GM12873 (cell line): ENCODE data around the gene PEG3.

Experiments used
- CTCF ChIP-seq: IDR thresholded peaks from 2 replicates; pipeline ENCODE4 v1.5.1; 2012; ENCODE audit warnings: low read depth, mild to moderate bottlenecking, moderate library complexity, low read length, control low read depth; ENCODE audit not compliant: insufficient read depth; ENCODE audit errors: missing control alignments

The PEG3 gene

GRCh38 chr19:56837492-56838023 is 3.0 kb downstream of the PEG3 start:
- TF ChIP-seq CTCF: peak; percentile 24

- TF ChIP-seq CTCF: no peak
Observed at GRCh38 chr19:56837004-56837403, 3.5 kb downstream of the PEG3 start.

GRCh38 chr19:56836059-56836458 is 4.5 kb downstream of the PEG3 start:
- TF ChIP-seq CTCF: no peak

GRCh38 chr19:56835401-56835800 is 5.1 kb downstream of the PEG3 start:
- TF ChIP-seq CTCF: no peak

- no peak for TF ChIP-seq CTCF
Observed at GRCh38 chr19:56834564-56835375, 5.8 kb downstream of the PEG3 start.

- TF ChIP-seq CTCF: no peak
Observed at GRCh38 chr19:56832352-56832928, 8.1 kb downstream of the PEG3 start.

GRCh38 chr19:56831255-56831654 is 9.3 kb downstream of the PEG3 start:
- TF ChIP-seq CTCF: no peak
